GM12872 (cell line): Measurements from ENCODE around the gene SPOCD1.

Experiments used
- TF ChIP-seq, protein P1 (sequence below): IDR thresholded peaks from 3 replicates; pipeline ENCODE4 v1.5.1; 2011; ENCODE audit warnings: low read depth, mild to moderate bottlenecking, low read length, moderate library complexity; ENCODE audit not compliant: insufficient read depth

SPOCD1 gene

DNA sequence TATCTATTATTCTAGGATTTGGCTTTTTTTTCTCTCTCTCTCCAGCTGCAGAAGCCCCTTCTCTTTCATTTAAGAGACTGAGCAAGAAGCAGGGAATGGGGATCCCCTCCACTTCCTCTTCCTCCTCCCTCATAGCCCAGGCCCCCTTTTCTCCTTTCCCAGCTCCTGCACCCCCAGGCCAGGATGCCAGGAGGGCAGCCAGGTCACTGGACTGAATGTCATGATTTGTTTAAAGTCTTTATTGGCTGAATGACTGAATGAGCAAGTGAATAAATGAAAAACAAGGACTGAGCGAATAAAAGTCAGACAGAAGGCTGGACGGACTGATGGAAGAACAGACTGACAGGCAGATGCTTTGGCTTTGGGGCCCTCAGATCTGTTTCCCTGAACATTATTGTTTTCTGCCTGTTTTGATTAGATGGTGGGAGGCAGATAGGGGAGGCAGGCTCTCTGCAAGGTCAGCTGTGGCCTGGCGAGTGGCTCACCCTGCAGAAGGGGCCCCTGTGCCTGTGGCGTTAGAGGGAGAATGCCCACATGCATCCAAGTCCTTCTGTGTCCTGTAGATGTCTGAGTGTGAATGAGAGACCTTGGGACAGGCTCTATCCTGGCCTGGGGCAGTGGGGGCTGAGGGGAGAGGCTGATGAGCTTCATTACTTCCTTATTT, 31.3 kb downstream of the SPOCD1 start:
- TF ChIP-seq, protein P1, sequence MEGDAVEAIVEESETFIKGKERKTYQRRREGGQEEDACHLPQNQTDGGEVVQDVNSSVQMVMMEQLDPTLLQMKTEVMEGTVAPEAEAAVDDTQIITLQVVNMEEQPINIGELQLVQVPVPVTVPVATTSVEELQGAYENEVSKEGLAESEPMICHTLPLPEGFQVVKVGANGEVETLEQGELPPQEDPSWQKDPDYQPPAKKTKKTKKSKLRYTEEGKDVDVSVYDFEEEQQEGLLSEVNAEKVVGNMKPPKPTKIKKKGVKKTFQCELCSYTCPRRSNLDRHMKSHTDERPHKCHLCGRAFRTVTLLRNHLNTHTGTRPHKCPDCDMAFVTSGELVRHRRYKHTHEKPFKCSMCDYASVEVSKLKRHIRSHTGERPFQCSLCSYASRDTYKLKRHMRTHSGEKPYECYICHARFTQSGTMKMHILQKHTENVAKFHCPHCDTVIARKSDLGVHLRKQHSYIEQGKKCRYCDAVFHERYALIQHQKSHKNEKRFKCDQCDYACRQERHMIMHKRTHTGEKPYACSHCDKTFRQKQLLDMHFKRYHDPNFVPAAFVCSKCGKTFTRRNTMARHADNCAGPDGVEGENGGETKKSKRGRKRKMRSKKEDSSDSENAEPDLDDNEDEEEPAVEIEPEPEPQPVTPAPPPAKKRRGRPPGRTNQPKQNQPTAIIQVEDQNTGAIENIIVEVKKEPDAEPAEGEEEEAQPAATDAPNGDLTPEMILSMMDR = no peak

DNA sequence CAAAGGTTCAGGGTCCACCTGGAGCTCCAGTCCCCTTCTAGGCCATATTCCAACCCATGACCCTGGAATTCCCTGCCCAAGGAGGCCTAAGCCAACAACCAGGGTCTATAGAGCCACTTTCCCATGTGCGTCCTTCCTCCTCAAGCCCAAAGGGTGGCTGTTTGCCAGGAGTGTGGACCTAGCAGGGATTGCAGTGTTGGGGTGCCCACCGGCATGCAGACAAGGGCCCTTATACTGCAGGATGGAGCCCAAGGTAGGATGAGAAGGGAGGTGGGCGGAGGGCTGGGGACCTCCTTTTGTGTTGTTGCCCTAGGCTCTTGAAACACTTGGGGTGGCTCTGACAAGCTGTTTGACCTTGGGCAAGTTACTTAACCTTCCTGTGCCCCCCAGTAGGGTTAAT, 32.0 kb downstream of the SPOCD1 start:
- TF ChIP-seq, protein P1 = no peak

DNA sequence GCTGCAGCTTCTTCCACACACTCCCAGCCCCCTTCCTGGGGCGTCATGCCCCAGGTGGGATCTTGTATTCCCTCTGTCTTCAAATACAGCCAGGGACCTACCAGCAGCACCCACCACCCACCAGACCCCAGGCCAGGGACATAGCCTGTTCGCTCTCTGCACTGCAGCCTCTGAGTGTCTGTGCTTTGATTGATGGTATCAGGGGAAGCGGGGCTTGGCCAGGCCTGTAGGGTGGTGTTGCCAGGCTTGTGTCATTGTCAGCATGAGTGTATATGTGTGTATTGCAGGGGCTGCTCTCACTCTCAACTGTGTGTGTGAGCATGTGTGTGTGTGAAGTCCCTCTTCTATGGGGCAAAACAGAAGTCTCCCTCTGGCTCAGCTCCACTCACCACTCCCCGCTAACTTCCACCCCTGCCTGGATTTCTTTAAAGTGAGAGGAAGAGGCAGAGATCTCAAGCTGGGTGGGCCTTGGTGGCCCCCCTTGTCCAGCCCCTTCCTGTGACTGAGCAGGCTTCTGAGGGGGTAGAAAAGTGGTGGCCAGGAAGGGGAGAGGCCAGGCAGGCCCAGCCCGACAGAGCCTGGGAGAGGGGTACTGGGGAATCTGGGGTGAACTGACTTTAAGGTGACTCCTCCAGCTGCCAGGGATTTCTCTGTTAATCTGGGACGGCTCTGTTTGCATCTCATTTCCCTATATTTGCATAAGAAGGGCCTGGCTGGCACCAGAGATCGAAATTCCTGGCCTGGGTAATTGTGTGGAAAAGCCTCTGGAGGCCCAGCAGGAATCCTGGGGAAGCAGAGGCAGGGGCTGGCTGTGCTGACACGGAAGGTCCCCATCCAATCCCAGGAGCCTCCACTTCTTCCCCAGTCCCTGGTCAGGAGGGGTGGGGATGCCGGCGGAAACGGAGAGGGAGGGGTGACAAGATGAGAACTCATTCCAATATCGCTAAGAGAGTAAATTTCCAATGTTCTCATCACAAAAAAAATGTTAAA, 33.1 kb downstream of the SPOCD1 start:
- TF ChIP-seq, protein P1 = no peak

DNA sequence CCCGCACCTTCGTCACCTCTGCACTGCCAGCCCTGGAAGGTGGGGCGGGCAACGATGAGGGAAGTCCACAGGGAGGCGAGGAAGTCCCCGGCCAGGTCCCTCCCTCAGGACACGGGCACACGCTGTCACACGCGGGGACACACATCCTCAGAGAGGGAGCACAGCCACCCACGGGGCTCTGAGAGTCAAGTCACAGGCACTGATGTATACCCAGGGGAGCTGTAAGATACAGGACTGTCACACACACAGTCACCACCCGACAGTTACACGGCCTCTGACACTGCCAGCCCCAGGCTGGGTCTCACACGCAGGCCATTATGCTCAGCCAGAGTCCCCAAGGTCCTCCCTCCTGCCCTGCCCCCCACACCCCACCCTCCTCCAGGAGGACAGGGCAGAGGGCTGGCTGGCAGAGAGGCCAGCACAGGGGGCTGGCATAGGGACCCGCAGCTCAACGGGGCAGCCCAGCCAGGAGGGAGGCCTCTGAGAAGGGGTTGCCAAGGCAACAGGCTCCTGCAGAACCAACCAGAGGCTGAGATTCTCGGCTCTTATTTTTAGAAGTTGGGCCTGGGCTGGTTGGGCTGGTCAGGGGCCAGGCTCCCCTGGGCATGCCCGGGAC, 34.0 kb downstream of the SPOCD1 start:
- TF ChIP-seq, protein P1 = no peak

GRCh38 chr1:31781138-31781755, 34.6 kb downstream of the SPOCD1 start:
- TF ChIP-seq, protein P1 = no peak

- TF ChIP-seq, protein P1 = no peak
Observed at GRCh38 chr1:31780632-31781031, 35.2 kb downstream of the SPOCD1 start.

DNA sequence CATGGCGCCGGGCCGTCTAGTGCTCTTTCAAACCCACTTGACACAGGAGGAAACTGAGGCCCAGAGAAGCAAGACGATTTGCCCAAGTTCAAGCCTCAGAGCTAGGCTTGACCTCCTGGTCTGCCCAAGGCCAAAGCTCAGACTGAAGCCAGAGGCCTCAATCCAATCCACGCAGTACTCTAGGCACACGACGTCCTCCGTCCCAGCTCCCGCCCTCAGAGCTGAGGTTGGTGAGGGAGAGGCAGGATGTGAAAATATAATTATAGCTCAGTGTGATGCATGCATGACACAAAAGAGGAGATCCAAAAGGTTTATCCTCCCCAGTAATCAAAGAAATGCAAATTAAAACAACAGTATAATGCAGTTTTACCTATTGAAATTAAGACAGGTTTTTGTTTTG, 36.1 kb downstream of the SPOCD1 start:
- TF ChIP-seq, protein P1 = no peak
